OCI-LY1 (cell line): ENCODE results near the gene MED12.

Experiments used
- CTCF ChIP-seq: fragments of 200-600 bp; sonication (generic), shearing (Covaris generic); IDR thresholded peaks from 2 replicates; pipeline ENCODE4 v1.5.1; 2017; ENCODE audit warnings: mild to moderate bottlenecking, antibody characterized with exemption, low read length, moderate library complexity, mixed read lengths
- EZH2 ChIP-seq: fragments of 200-600 bp; sonication (generic), shearing (Covaris generic); IDR thresholded peaks from 2 replicates; pipeline ENCODE4 v1.8.0; 2017; ENCODE audit warnings: borderline replicate concordance, mixed run types, mild to moderate bottlenecking, antibody characterized with exemption, low read length, moderate library complexity, mixed read lengths

GRCh38 chrX:71170660-71171059, 52.3 kb downstream of the MED12 start:
- no peak for TF ChIP-seq CTCF
- no peak for TF ChIP-seq EZH2
